ENCODE results near the gene AUTS2.

GRCh38 chr7:70214071-70214470 is 615.8 kb downstream of the AUTS2 start:
- TF ChIP-seq CTCF (conservative IDR thresholded peaks at IDR 0.05; ENCODE audit: low read depth, low read length) (no peak), EZH2 (IDR thresholded peaks at IDR 0.05; ENCODE audit: borderline replicate concordance, low read depth, low read length, poor library complexity, severe bottlenecking) (no peak)

Data from A673 (cell line).